ENCODE data around the gene ZBTB17. TPM values are rescaled to one million over a fixed set of nuclear protein-coding genes. Genes with fewer than 3 reads are reported as not detected.
"Not testable (repeated sequence)": the region's sequence is repeated elsewhere in the genome, so short reads cannot be mapped to it uniquely, and the experiment has no call there.

The ZBTB17 gene
- total RNA-seq (10 to 100 TPM; 22.1 to 38.5 (median 26.5) TPM), polyA plus RNA-seq (10 to 100 TPM; 17.4 to 38.7 (median 18.3) TPM)

DNA sequence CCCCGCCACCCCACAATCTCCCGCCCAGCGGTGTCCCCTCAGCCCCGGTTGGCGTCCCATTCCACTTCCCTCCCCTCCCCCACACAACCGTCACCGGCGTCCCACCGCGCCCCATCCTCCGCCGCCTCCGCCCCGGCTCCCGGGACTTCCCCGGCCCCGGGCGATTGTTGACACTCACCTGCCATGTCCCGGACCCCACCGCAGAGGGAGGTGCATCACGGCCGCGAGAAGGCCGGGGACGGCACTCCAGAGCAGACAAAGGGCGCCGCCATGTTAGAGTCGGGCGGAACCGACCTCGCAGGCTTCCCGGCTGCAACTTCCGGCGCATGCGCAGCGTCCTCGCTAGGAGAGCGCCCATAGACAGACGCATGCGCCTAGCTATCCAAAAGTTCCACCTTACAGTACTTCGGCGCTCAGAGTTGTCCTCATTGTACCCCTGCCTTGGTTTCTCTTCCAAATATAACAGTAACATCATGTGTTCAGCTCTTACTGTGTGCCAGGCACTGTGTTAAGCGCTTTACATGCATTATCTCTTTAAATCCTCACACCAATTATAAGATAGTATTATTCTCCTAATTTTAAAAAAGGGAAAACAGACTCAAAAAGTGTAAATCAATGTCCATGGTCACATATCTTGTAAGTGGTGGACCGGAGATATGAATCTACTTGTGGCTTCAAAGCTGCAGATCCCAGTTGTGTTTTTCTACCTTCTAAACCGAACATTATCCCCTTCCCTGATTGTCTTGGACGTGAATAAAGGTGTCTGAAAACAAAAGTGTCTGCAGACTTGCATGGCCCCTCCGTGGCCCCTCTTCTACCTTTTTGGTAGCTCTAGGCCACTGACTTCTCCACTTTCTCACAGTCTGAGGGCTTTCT, at the start of gene ZBTB17:
Gene ZBTB17, minus strand, starts transcription at position 297 of the 876 bp plus-strand sequence. CDS start 27,606 bp downstream, outside the sequence.
- DNase-seq, result peak; percentile 97
- no peak for TF ChIP-seq EP300 (IDR thresholded peaks at IDR 0.05)
- TF ChIP-seq POLR2A (IDR thresholded peaks at IDR 0.05), result peak; percentile 69 to 73
- TF ChIP-seq CTCF (IDR thresholded peaks at IDR 0.05), result no peak
- peak; percentile 87 to 96 (median 92) for TF ChIP-seq POLR2AphosphoS5 (IDR thresholded peaks at IDR 0.05)
- intact Hi-C loops (cut with DNase I), result no loop called here
- peak within 1 kb of the TSS; percentile 68 to 99 (median 84) for H3K4me3 ChIP-seq
- no peaks in the 10 kb centered on the region for H3K27me3 ChIP-seq
- peaks cover 0 to 30% (median 16%) of the 10 kb centered on the region in 4 donors for H3K4me1 ChIP-seq
- no peaks in the 10 kb centered on the region for H3K9me3 ChIP-seq
- peaks cover 0 to 15% (median 11%) of the 10 kb centered on the region in 4 donors for H3K36me3 ChIP-seq
- peak within 1 kb of the TSS; percentile 77 to 85 (median 83) for H3K27ac ChIP-seq
- WGBS, 2 donors, result 7 to 8% methylated on average over 47 of the region's 47 CpGs

DNA sequence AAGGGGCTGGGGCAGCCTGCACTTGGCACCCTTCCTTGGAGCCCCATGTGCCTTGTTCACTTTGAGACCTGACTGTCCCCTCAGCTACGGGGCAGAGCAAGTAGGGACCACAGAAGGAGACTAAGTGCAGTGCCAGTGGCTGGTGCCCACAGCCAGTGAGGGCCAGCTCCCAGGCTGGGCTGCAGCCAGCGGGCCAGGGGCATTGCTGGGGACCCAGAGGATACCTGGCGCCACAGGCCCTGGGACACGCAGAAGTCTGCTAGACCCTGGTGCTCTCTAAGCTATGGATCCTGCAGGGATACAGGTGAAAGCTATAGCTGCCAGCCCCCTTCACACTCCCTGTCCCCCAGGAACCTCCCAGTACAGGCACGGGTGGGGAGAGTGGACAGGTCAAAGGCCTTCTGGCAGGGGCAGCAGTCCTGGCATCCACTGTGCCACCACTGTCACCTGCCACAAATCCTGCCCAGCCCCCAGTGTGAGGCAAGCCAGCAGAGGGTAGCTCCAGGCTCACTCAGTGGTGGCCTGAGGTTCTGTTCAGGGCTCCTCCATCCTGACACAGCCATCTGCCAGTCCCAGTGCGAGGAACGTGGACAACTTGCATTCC, 47.3 kb upstream of the ZBTB17 start:
- no peak for DNase-seq
- Histone ChIP-seq H3K27ac (no peak overlapping the region), H3K36me3 (no peaks in the 10 kb centered on the region), H3K4me1 (peaks cover 6 to 51% (median 42%) of the 10 kb centered on the region in 4 donors), H3K4me3 (no peak overlapping the region), H3K27me3 (no peaks in the 10 kb centered on the region), H3K9me3 (no peaks in the 10 kb centered on the region)
- intact Hi-C loops (cut with DNase I), result no loop called here
- WGBS, 2 donors, result 68 to 77% methylated on average over 7 of the region's 7 CpGs
- no peak for TF ChIP-seq POLR2A (IDR thresholded peaks at IDR 0.05)
- TF ChIP-seq POLR2AphosphoS5 (IDR thresholded peaks at IDR 0.05), result no peak
- TF ChIP-seq EP300 (IDR thresholded peaks at IDR 0.05), result no peak
- TF ChIP-seq CTCF (IDR thresholded peaks at IDR 0.05), result no peak

- no peak for DNase-seq
- Histone ChIP-seq H3K27ac (peak overlapping the region in 2 of 4 donors; percentile 94), H3K36me3 (no peaks in the 10 kb centered on the region), H3K27me3 (no peaks in the 10 kb centered on the region), H3K4me3 (no peak overlapping the region), H3K9me3 (no peaks in the 10 kb centered on the region), H3K4me1 (peaks cover 6 to 58% (median 45%) of the 10 kb centered on the region in 4 donors)
- WGBS, 2 donors, result 79 to 85% methylated on average over 11 of the region's 11 CpGs
- TF ChIP-seq EP300 (IDR thresholded peaks at IDR 0.05), result no peak
- no peak for TF ChIP-seq POLR2AphosphoS5 (IDR thresholded peaks at IDR 0.05)
- TF ChIP-seq POLR2A (IDR thresholded peaks at IDR 0.05), result no peak
- no peak for TF ChIP-seq CTCF (IDR thresholded peaks at IDR 0.05)
- intact Hi-C loops (cut with DNase I), result no loop called here
Observed at GRCh38 chr1:16022393-16022792, 46.5 kb upstream of the ZBTB17 start.

GRCh38 chr1:16021681-16022080, 45.8 kb upstream of the ZBTB17 start, which contains the start of gene CLCNKA:
Gene CLCNKA, plus strand, starts transcription at chr1:16022036. Its CDS starts 584 bp downstream, at chr1:16022620.
- no peaks in the 10 kb centered on the region for H3K27me3 ChIP-seq
- WGBS, 2 donors, result 20 to 53% methylated on average over 6 of the region's 6 CpGs
- H3K36me3 ChIP-seq, result no peaks in the 10 kb centered on the region
- intact Hi-C loops (cut with DNase I), result no loop called here
- peak within 1 kb of the TSS; percentile 92 to 94 (median 94) for H3K27ac ChIP-seq
- TF ChIP-seq POLR2AphosphoS5 (IDR thresholded peaks at IDR 0.05), result no peak
- no peak for TF ChIP-seq EP300 (IDR thresholded peaks at IDR 0.05)
- TF ChIP-seq POLR2A (IDR thresholded peaks at IDR 0.05), result no peak
- TF ChIP-seq CTCF (IDR thresholded peaks at IDR 0.05), result no peak
- peaks cover 3 to 55% (median 42%) of the 10 kb centered on the region in 4 donors for H3K4me1 ChIP-seq
- DNase-seq, result no peak
- H3K4me3 ChIP-seq, result no peak within 1 kb of the TSS
- no peaks in the 10 kb centered on the region for H3K9me3 ChIP-seq

- Histone ChIP-seq H3K4me1 (peaks cover 3 to 59% (median 44%) of the 10 kb centered on the region in 4 donors), H3K27ac (peak overlapping the region; percentile 92 to 94 (median 94))
- H3K36me3 ChIP-seq; H3K4me3 ChIP-seq; H3K27me3 ChIP-seq; intact Hi-C loops (cut with DNase I); DNase-seq; H3K9me3 ChIP-seq: not testable (repeated sequence)
- WGBS, 2 donors, result 81 to 83% methylated on average over 9 of the region's 9 CpGs
Observed at GRCh38 chr1:16020878-16021277, 45.0 kb upstream of the ZBTB17 start.

All from sigmoid colon (tissue), 7 donors.